Brain microvascular endothelial cell (primary cell): ENCODE results near the gene AKNAD1.

ENCODE experiments used
- DNase-seq: peaks from one replicate; pipeline ENCODE4 v3.0.0-alpha.2; 2020
- H3K27ac ChIP-seq: fragments of 250-450 bp; sonication (Bioruptor Pico); 2 replicates; pipeline ENCODE4 v1.5.1; 2020; ENCODE audit warnings: mild to moderate bottlenecking, moderate library complexity
- H3K27me3 ChIP-seq: fragments of 250-450 bp; sonication (Bioruptor Pico); replicated peaks from 2 replicates; pipeline ENCODE4 v1.5.1; 2020; ENCODE audit warnings: mild to moderate bottlenecking
- H3K36me3 ChIP-seq: fragments of 250-450 bp; sonication (Bioruptor Pico); replicated peaks from 2 replicates; pipeline ENCODE4 v1.5.1; 2020; ENCODE audit warnings: mild to moderate bottlenecking
- H3K4me3 ChIP-seq: 2 replicates; pipeline ENCODE4 v1.5.1; 2011; ENCODE audit warnings: low read depth, mild to moderate bottlenecking, control low read depth, low read length, moderate library complexity
- in situ Hi-C: cut with HindIII; loops from 2 replicates; pipeline ENCODE4 v1.10.0; 2017; ENCODE audit warnings: low sequenced_read_pairs, low pct_ligation_motif_present
- TF ChIP-seq, protein P1 (sequence below): IDR thresholded peaks from 2 replicates; pipeline ENCODE4 v1.5.1; 2011; ENCODE audit warnings: low read depth, mild to moderate bottlenecking, moderate library complexity, low read length, control low read depth, inconsistent platforms; ENCODE audit errors: missing control alignments

The AKNAD1 gene

DNA sequence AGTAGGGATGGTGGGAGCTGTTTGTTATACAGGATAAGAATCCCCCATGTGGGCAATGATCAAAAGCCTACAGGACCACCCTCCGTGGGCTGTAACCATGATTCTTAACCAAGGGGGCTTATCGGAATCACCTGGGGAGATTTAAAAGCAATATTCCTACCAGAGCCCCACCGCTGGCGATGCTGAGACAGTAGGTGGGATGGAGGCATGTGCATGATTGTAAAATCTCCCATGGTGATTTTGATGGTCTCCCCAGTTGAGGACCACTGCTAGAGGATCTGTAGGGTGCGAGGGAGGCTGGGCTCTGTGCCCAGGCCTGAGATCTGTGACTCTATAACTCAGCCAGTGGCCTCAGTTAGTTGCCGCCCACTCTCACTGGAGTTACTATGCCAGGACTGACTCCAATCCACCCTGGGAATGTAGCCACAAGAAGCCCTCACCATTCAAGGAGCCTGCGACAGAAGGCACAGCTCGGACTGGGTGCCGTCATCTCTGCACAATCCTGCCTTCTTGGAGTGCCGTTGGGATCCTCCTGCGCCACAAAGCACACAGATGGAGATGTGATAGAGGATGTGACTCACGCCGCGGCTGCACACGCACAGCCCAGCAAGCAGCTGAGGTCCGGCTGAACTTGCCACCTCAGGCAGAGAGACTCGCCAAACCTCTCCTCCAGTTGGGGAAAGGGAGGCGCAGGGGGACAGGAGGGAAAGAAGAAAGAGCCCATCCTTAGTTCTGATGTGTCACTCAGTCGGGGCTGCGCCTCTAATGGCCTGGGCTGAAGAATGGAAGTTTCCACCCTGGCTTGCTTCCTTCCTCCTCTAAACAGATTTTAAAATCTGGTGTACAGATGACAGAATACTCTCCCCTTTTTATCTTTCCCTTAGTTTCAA, 26.5 kb downstream of the AKNAD1 start:
- in situ Hi-C loops = no loop called here
- Histone ChIP-seq H3K27ac (peak overlapping the region; percentile 96), H3K4me3 (peak overlapping the region; percentile 13), H3K36me3 (no peaks in the 10 kb centered on the region), H3K27me3 (no peaks in the 10 kb centered on the region)
- TF ChIP-seq, protein P1, sequence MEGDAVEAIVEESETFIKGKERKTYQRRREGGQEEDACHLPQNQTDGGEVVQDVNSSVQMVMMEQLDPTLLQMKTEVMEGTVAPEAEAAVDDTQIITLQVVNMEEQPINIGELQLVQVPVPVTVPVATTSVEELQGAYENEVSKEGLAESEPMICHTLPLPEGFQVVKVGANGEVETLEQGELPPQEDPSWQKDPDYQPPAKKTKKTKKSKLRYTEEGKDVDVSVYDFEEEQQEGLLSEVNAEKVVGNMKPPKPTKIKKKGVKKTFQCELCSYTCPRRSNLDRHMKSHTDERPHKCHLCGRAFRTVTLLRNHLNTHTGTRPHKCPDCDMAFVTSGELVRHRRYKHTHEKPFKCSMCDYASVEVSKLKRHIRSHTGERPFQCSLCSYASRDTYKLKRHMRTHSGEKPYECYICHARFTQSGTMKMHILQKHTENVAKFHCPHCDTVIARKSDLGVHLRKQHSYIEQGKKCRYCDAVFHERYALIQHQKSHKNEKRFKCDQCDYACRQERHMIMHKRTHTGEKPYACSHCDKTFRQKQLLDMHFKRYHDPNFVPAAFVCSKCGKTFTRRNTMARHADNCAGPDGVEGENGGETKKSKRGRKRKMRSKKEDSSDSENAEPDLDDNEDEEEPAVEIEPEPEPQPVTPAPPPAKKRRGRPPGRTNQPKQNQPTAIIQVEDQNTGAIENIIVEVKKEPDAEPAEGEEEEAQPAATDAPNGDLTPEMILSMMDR = no peak
- DNase-seq = peak; percentile 98

DNA sequence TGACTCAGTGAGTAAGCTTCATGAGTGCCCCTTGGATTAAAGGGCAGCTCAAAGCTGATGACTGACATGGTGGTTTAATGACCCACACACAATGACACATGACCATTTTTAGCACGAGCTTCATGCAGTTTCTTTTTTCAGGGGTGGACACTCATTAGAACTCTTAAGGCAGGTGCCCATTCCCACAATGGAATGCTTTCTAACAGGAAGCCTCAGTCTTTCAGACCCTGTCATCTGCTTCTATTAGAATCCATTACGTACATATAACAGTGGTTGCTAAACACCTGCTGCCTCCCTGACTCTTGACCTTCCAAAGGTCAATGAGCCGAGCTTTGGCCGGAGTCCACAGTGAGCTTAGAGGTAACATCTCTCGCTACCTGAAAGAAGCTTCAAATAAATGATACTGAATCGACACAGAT, 27.4 kb downstream of the AKNAD1 start:
- peak overlapping the region; percentile 96 for H3K27ac ChIP-seq

DNA sequence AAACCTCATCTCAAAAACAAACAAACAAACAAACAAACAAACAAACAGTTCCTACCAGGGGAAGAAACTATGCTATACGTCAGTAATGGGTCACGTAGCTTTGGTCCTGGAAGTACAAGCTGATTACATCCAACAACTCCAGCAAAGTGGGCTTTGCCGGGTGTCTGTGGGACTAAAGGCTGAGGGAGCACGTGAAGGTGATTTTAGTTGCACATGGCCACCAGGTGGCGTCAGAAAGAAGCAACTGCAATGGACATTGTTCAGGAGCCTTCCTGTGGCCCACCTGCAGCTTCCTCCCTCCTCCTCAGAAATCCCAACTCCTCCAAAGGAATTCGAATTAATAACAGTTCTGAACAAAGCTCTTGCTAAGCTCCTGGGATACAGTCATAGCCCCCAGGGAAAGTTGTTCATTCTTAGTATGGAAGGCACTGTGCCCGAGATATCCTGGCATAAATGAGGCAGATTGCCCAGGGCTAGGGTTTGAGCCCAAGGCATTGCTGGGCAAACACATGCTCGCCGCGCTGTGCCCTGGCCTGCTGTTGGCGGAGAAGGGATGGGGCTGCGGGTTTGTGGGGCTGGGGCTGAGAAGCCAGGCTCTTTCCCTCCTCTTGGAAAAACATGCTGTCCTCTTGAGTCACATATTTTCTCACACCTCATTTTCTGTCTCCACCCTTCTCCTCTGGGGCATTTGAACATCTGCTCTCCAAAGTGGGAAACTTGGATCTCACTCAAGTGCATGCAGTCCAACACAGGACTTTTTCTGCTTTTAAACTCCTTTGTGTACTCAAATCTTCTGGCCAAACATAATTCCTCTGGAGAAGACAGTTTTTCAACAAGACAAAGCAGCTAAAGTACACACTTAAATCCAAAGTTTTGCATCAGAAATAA, 28.6 kb downstream of the AKNAD1 start:
- Histone ChIP-seq H3K36me3 (no peaks in the 10 kb centered on the region), H3K27me3 (no peaks in the 10 kb centered on the region), H3K4me3 (no peak overlapping the region), H3K27ac (peak overlapping the region; percentile 96)
- in situ Hi-C loops = loop anchor here (10.0 kb wide), 1 partner anchor 66 kb away; no protein-coding TSS in a partner anchor
- TF ChIP-seq, protein P1 = peak; percentile 80
- DNase-seq = peak; percentile 77

More for the DNA sequence above, 27.4 kb downstream of the AKNAD1 start:
- Histone ChIP-seq H3K27me3 (no peaks in the 10 kb centered on the region), H3K4me3 (no peak overlapping the region), H3K36me3 (no peaks in the 10 kb centered on the region)
- DNase-seq = peak; percentile 35
- in situ Hi-C loops = loop anchor here (10.0 kb wide), 1 partner anchor 65 kb away; no protein-coding TSS in a partner anchor
- TF ChIP-seq, protein P1 = no peak

DNA sequence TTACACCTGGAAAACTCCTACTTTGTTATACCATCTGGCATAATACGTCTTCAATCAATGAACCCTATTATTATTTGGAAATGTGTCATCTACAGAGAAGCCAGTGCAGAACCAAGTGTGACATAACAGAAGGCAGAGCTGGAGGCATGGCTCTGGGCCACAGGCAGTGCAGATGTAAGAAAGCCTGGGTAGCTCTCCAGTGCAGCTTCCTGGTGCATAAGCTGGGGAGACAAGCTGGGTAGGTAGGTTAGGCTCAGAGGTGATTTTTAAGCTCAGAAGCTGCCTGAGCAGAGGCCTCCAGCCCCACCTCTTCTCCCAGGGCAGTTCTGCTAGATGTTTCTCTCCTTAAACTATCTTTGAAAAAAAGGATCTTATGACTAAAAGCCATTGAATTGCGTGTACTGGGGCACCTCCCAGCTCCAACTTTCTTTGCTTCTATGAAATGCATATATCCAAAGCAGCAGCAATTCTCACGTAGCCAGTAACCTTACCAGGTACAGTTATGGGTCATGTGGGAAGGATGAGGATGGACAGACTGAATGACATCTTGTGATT, 30.7 kb downstream of the AKNAD1 start:
- TF ChIP-seq, protein P1 = no peak
- in situ Hi-C loops = loop anchor here (10.0 kb wide), 1 partner anchor 69 kb away; no protein-coding TSS in a partner anchor
- no peak for DNase-seq

DNA sequence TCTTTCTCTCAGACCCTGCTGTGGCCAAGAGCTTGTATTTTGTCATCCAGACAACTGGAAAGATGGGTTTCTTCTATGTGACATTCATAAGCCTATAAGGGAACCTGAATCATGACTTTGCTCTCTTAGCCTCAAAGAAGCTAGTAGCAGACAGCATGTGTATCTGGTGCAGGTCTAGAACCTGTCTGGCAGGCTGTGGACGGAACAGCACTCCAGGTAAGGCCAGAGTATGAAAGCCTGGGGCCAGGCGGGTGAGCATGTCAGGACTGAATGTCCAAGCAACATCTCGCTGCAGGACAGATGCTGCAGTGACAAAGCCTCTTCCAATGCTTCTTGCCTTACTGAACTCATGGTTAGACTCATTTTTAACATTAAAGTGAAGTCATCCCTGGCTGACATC, 32.8 kb downstream of the AKNAD1 start:
- Histone ChIP-seq H3K4me3 (no peak overlapping the region), H3K36me3 (no peaks in the 10 kb centered on the region), H3K27ac (no peak overlapping the region), H3K27me3 (no peaks in the 10 kb centered on the region)
- TF ChIP-seq, protein P1 = no peak
- DNase-seq = no peak
- in situ Hi-C loops = loop anchor here (10.0 kb wide), 1 partner anchor 71 kb away; no protein-coding TSS in a partner anchor

More for the DNA sequence above, 30.7 kb downstream of the AKNAD1 start:
- Histone ChIP-seq H3K36me3 (no peaks in the 10 kb centered on the region), H3K27me3 (no peaks in the 10 kb centered on the region), H3K4me3 (no peak overlapping the region), H3K27ac (no peak overlapping the region)
